Keratinocyte (primary cell): ENCODE results near the gene RELCH. TPM values are rescaled to one million over a fixed set of nuclear protein-coding genes. Genes with fewer than 3 reads are reported as not detected.

Experiments
- DNase-seq: peaks from one replicate; pipeline ENCODE4 v3.0.0-alpha.2; 2011; ENCODE audit warnings: low read depth, missing footprints, low spot score
- FAIRE-seq: peaks from 2 replicates; lab custom pipeline; 2011; peaks lifted over from hg19 to GRCh38; lab: Jason Lieb, UNC
- H2AFZ ChIP-seq: 2 replicates; pipeline ENCODE4 v1.6.0; 2012; ENCODE audit warnings: low read length, control low read depth, inconsistent platforms; ENCODE audit not compliant: control insufficient read depth
- H3K27ac ChIP-seq: 2 replicates; pipeline ENCODE4 v1.5.1; 2011; ENCODE audit warnings: low read length; ENCODE audit not compliant: control insufficient read depth, insufficient read depth
- H3K27me3 ChIP-seq: 3 replicates; pipeline ENCODE4 v1.6.0; 2011; ENCODE audit warnings: low read length; ENCODE audit not compliant: control insufficient read depth, insufficient read depth; ENCODE audit errors: extremely low read depth
- H3K36me3 ChIP-seq, 2 experiments: 2 replicates in 1 of 2; 3 replicates in 1 of 2; pipeline ENCODE4 v1.5.1; 2011; ENCODE audit warnings: low read length in 2 of 2, mild to moderate bottlenecking in 1 of 2; ENCODE audit not compliant: control insufficient read depth in 2 of 2, insufficient read depth in 2 of 2; ENCODE audit errors: extremely low read depth in 1 of 2
- H3K4me1 ChIP-seq: 3 replicates; pipeline ENCODE4 v1.5.1; 2011; ENCODE audit warnings: low read length; ENCODE audit not compliant: control insufficient read depth, insufficient read depth; ENCODE audit errors: extremely low read depth
- H3K4me2 ChIP-seq: 3 replicates; pipeline ENCODE4 v1.6.0; 2011; ENCODE audit warnings: low read depth, low read length; ENCODE audit not compliant: control insufficient read depth, insufficient read depth; ENCODE audit errors: extremely low read depth
- H3K4me3 ChIP-seq, 3 experiments: fragments of 200-600 bp in 1 of 3; sonication (generic) in 1 of 3; 2 replicates in 2 of 3; 3 replicates in 1 of 3; pipeline ENCODE4 v1.5.1; 2011 to 2016; ENCODE audit warnings: low read length in 3 of 3, mild to moderate bottlenecking in 3 of 3, control low read depth in 2 of 3, inconsistent platforms in 1 of 3, low read depth in 1 of 3, mixed read lengths in 1 of 3, mixed run types in 1 of 3, moderate library complexity in 1 of 3; ENCODE audit not compliant: control insufficient read depth in 2 of 3, insufficient read depth in 2 of 3; ENCODE audit errors: extremely low read depth in 1 of 3
- H3K79me2 ChIP-seq: 2 replicates; pipeline ENCODE4 v1.6.0; 2012; ENCODE audit warnings: low read length; ENCODE audit not compliant: control insufficient read depth, insufficient read depth
- H3K9ac ChIP-seq: 3 replicates; pipeline ENCODE4 v1.6.0; 2011; ENCODE audit warnings: low read length; ENCODE audit not compliant: control insufficient read depth, insufficient read depth; ENCODE audit errors: extremely low read depth
- H3K9me1 ChIP-seq: 3 replicates; pipeline ENCODE4 v1.6.0; 2011; ENCODE audit warnings: low read length; ENCODE audit not compliant: control insufficient read depth, insufficient read depth; ENCODE audit errors: extremely low read depth
- H3K9me3 ChIP-seq: 2 replicates; pipeline ENCODE4 v1.5.1; 2012; ENCODE audit warnings: low read depth, low read length; ENCODE audit not compliant: control insufficient read depth
- H4K20me1 ChIP-seq: 3 replicates; pipeline ENCODE4 v1.6.0; 2011; ENCODE audit warnings: low read length; ENCODE audit not compliant: control insufficient read depth, insufficient read depth; ENCODE audit errors: extremely low read depth
- EZH2 ChIP-seq: IDR thresholded peaks from one replicate; pipeline ENCODE4 v1.6.1; 2012; ENCODE audit warnings: inconsistent platforms, mild to moderate bottlenecking, low read length, moderate library complexity
- dilution Hi-C: fragments of 300-500 bp; cut with MboI; formaldehyde crosslinking; loops from one replicate; pipeline ENCODE4 v1.7.0; 2020; ENCODE audit warnings: low sequenced_read_pairs; ENCODE audit not compliant: extremely low pct_ligation_motif_present
- polyA plus RNA-seq, 5 experiments: library from polyadenylated mRNA; depleted of rRNA in 3 of 5; stranded (reverse) in 3 of 5; stranded (forward) in 1 of 5; unstranded in 1 of 5; fragments of >200 nt; gene quantifications; 1 replicate in 1 of 5; 2 replicates in 3 of 5; 3 replicates in 1 of 5; pipeline versions ENCODE4 v1.2.1 to v1.2.3, GENCODE V29; 2011 to 2012; ENCODE audit warnings: missing spikeins in 2 of 5, low read depth in 1 of 5, low replicate concordance in 1 of 5
- TF ChIP-seq, protein P1 (sequence below), 3 experiments: IDR thresholded peaks in 1 of 3; conservative IDR thresholded peaks in 1 of 3; optimal IDR thresholded peaks in 1 of 3; 2 replicates in 2 of 3; 3 replicates in 1 of 3; pipeline versions ENCODE3 to v1.5.1; 2011; ENCODE audit warnings: low read length in 3 of 3, mild to moderate bottlenecking in 3 of 3, moderate library complexity in 2 of 3, control low read depth in 1 of 3, inconsistent platforms in 1 of 3; ENCODE audit not compliant: insufficient read depth in 2 of 3; ENCODE audit errors: extremely low read depth in 1 of 3

Gene RELCH
- polyA plus RNA-seq, 1 donor (not counting 4 experiments of a cell fraction or from before 2014, with no cell fraction given): 21.8 TPM

GRCh38 chr18:62347089-62347506 is 160.0 kb downstream of the RELCH start:
- no peaks in the 10 kb centered on the region for H4K20me1 ChIP-seq
- no peaks in the 10 kb centered on the region for H3K36me3 ChIP-seq
- H3K27me3 ChIP-seq: peaks cover 8% of the 10 kb centered on the region
- H3K9me1 ChIP-seq: no peaks in the 10 kb centered on the region
- H3K9ac ChIP-seq: no peak overlapping the region
- no peaks in the 10 kb centered on the region for H3K4me1 ChIP-seq
- dilution Hi-C loops: no loop called here
- no peak overlapping the region for H3K4me3 ChIP-seq
- H3K9me3 ChIP-seq: no peaks in the 10 kb centered on the region
- FAIRE-seq: no peak
- no peak for TF ChIP-seq EZH2
- TF ChIP-seq, protein P1, sequence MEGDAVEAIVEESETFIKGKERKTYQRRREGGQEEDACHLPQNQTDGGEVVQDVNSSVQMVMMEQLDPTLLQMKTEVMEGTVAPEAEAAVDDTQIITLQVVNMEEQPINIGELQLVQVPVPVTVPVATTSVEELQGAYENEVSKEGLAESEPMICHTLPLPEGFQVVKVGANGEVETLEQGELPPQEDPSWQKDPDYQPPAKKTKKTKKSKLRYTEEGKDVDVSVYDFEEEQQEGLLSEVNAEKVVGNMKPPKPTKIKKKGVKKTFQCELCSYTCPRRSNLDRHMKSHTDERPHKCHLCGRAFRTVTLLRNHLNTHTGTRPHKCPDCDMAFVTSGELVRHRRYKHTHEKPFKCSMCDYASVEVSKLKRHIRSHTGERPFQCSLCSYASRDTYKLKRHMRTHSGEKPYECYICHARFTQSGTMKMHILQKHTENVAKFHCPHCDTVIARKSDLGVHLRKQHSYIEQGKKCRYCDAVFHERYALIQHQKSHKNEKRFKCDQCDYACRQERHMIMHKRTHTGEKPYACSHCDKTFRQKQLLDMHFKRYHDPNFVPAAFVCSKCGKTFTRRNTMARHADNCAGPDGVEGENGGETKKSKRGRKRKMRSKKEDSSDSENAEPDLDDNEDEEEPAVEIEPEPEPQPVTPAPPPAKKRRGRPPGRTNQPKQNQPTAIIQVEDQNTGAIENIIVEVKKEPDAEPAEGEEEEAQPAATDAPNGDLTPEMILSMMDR (optimal IDR thresholded peaks at IDR 0.05 in 1 of 3, IDR thresholded peaks at IDR 0.05 in 1 of 3, conservative IDR thresholded peaks at IDR 0.05 in 1 of 3; ENCODE audit: extremely low read depth in 1 of 3, insufficient read depth in 2 of 3, low read length in 3 of 3): no peak
- no peak for DNase-seq
- no peak overlapping the region for H3K27ac ChIP-seq
- H2AFZ ChIP-seq: no peak overlapping the region
- no peak overlapping the region for H3K4me2 ChIP-seq
- no peaks in the 10 kb centered on the region for H3K79me2 ChIP-seq

- Histone ChIP-seq H2AFZ (no peak overlapping the region), H3K9me1 (no peaks in the 10 kb centered on the region), H3K27ac (no peak overlapping the region), H3K4me3 (no peak overlapping the region), H3K36me3 (no peaks in the 10 kb centered on the region), H3K4me2 (no peak overlapping the region), H3K27me3 (peaks cover 8% of the 10 kb centered on the region), H3K4me1 (no peaks in the 10 kb centered on the region), H3K79me2 (no peaks in the 10 kb centered on the region), H3K9me3 (no peaks in the 10 kb centered on the region), H4K20me1 (no peaks in the 10 kb centered on the region), H3K9ac (no peak overlapping the region)
- TF ChIP-seq, protein P1 (optimal IDR thresholded peaks at IDR 0.05 in 1 of 3, IDR thresholded peaks at IDR 0.05 in 1 of 3, conservative IDR thresholded peaks at IDR 0.05 in 1 of 3; ENCODE audit: extremely low read depth in 1 of 3, insufficient read depth in 2 of 3, low read length in 3 of 3): no peak
- no peak for TF ChIP-seq EZH2
- DNase-seq (no peak), FAIRE-seq (no peak)
- dilution Hi-C loops: no loop called here
These were observed 161.4 kb downstream of the RELCH start for GRCh38 chr18:62348474-62348873.
